ENCODE results near the gene GTF2H4. TPM values are rescaled to one million over a fixed set of nuclear protein-coding genes. Genes with fewer than 3 reads are reported as not detected.

Gene GTF2H4
- total and polyA plus RNA-seq, 4 donors: 6.2 to 15.8 (median 12.3) TPM

DNA sequence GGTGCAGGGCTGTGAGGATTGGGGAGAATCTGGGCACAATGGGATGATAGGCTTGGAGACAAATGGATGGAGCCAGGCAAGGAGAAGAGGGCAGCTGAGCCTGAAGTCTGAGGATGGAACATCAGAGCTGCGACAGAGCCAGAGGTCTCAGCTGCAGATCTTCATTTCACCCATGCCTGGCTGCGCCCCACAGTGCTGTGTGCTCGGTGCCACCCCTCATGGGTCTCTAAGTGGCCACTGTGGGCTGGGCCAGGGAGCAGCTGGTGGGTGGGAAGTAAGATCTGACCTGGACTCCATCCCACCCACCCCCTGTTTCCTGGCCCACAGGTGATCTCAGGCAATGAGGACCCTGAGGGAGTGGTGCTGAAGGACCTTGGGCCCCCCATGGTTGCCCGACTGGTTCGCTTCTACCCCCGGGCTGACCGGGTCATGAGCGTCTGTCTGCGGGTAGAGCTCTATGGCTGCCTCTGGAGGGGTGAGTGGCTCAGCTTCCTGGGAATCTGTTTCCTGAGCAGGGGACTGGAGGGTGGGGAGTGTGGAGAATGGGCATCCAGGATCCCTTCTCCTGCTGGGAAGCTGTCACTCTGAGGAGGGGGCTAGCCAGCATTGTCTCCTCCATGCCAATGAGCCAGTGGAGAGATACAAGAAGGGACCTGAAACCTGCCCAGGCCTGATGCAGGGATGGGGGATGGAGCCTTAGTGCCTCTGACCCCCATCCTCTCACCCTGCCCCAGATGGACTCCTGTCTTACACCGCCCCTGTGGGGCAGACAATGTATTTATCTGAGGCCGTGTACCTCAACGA lies 17.2 kb upstream of the GTF2H4 start:
- Histone ChIP-seq H3K9ac (ENCODE audit: low read depth in 1 of 2, low read length in 2 of 2) (no peak overlapping the region), H3K4me3 (ENCODE audit: low read depth in 1 of 3, low read length in 3 of 3) (no peak overlapping the region), H3K27ac (ENCODE audit: low read depth in 1 of 2, low read length in 2 of 2) (no peak overlapping the region), H3K36me3 (ENCODE audit: control insufficient read depth in 4 of 4, insufficient read depth in 3 of 4, low read depth in 1 of 4, low read length in 3 of 4) (peaks cover 0 to 6% (median 1%) of the 10 kb centered on the region in 4 donors), H3K27me3 (ENCODE audit: control insufficient read depth in 4 of 4, insufficient read depth in 4 of 4, low read length in 3 of 4) (no peaks in the 10 kb centered on the region), H3K9me3 (ENCODE audit: control insufficient read depth in 4 of 4, low read length in 3 of 4) (no peaks in the 10 kb centered on the region), H3K4me1 (ENCODE audit: control insufficient read depth in 4 of 4, insufficient read depth in 4 of 4, low read length in 3 of 4) (peaks cover 0 to 5% (median 2%) of the 10 kb centered on the region in 4 donors)
- DNase-seq (ENCODE audit: low spot score): no peak
- no peak for TF ChIP-seq HNF4A (conservative IDR thresholded peaks at IDR 0.05)
- no peak for TF ChIP-seq FOXA2 (IDR thresholded peaks at IDR 0.05)
- TF ChIP-seq, protein P1, sequence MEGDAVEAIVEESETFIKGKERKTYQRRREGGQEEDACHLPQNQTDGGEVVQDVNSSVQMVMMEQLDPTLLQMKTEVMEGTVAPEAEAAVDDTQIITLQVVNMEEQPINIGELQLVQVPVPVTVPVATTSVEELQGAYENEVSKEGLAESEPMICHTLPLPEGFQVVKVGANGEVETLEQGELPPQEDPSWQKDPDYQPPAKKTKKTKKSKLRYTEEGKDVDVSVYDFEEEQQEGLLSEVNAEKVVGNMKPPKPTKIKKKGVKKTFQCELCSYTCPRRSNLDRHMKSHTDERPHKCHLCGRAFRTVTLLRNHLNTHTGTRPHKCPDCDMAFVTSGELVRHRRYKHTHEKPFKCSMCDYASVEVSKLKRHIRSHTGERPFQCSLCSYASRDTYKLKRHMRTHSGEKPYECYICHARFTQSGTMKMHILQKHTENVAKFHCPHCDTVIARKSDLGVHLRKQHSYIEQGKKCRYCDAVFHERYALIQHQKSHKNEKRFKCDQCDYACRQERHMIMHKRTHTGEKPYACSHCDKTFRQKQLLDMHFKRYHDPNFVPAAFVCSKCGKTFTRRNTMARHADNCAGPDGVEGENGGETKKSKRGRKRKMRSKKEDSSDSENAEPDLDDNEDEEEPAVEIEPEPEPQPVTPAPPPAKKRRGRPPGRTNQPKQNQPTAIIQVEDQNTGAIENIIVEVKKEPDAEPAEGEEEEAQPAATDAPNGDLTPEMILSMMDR (IDR thresholded peaks at IDR 0.05; ENCODE audit: low read depth, low read length, missing input control): no peak
- no peak for TF ChIP-seq HNF4G (IDR thresholded peaks at IDR 0.05)
- TF ChIP-seq, protein P2, sequence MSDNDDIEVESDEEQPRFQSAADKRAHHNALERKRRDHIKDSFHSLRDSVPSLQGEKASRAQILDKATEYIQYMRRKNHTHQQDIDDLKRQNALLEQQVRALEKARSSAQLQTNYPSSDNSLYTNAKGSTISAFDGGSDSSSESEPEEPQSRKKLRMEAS (IDR thresholded peaks at IDR 0.05): no peak
- no peak for TF ChIP-seq RXRA (IDR thresholded peaks at IDR 0.05)
- TF ChIP-seq SP1 (IDR thresholded peaks at IDR 0.05): no peak
- TF ChIP-seq YY1 (IDR thresholded peaks at IDR 0.05): no peak
- TF ChIP-seq TAF1 (conservative IDR thresholded peaks at IDR 0.05): no peak
- TF ChIP-seq, protein P3, sequence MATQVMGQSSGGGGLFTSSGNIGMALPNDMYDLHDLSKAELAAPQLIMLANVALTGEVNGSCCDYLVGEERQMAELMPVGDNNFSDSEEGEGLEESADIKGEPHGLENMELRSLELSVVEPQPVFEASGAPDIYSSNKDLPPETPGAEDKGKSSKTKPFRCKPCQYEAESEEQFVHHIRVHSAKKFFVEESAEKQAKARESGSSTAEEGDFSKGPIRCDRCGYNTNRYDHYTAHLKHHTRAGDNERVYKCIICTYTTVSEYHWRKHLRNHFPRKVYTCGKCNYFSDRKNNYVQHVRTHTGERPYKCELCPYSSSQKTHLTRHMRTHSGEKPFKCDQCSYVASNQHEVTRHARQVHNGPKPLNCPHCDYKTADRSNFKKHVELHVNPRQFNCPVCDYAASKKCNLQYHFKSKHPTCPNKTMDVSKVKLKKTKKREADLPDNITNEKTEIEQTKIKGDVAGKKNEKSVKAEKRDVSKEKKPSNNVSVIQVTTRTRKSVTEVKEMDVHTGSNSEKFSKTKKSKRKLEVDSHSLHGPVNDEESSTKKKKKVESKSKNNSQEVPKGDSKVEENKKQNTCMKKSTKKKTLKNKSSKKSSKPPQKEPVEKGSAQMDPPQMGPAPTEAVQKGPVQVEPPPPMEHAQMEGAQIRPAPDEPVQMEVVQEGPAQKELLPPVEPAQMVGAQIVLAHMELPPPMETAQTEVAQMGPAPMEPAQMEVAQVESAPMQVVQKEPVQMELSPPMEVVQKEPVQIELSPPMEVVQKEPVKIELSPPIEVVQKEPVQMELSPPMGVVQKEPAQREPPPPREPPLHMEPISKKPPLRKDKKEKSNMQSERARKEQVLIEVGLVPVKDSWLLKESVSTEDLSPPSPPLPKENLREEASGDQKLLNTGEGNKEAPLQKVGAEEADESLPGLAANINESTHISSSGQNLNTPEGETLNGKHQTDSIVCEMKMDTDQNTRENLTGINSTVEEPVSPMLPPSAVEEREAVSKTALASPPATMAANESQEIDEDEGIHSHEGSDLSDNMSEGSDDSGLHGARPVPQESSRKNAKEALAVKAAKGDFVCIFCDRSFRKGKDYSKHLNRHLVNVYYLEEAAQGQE (IDR thresholded peaks at IDR 0.05): no peak
- TF ChIP-seq, protein P4, sequence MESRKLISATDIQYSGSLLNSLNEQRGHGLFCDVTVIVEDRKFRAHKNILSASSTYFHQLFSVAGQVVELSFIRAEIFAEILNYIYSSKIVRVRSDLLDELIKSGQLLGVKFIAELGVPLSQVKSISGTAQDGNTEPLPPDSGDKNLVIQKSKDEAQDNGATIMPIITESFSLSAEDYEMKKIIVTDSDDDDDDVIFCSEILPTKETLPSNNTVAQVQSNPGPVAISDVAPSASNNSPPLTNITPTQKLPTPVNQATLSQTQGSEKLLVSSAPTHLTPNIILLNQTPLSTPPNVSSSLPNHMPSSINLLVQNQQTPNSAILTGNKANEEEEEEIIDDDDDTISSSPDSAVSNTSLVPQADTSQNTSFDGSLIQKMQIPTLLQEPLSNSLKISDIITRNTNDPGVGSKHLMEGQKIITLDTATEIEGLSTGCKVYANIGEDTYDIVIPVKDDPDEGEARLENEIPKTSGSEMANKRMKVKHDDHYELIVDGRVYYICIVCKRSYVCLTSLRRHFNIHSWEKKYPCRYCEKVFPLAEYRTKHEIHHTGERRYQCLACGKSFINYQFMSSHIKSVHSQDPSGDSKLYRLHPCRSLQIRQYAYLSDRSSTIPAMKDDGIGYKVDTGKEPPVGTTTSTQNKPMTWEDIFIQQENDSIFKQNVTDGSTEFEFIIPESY (IDR thresholded peaks at IDR 0.05): no peak
- TF ChIP-seq JUND (IDR thresholded peaks at IDR 0.05): no peak
- 85% methylated on average over 12 of the region's 12 CpGs for WGBS

DNA sequence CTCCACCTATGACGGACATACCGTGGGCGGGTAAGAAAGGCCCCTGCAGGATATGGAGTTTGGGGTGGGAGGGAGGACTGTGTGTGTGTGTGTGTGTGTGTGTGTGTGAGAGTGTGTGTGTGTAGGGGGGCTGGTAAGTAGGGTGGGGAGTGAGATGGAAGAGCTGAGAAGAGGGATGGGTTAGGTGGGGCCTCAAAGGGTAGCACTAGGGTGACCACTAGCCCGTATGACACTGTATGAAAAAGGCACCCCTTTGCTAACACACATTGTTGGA lies 16.6 kb upstream of the GTF2H4 start:
- Histone ChIP-seq H3K27me3 (ENCODE audit: control insufficient read depth in 4 of 4, insufficient read depth in 4 of 4, low read length in 3 of 4) (no peaks in the 10 kb centered on the region), H3K9me3 (ENCODE audit: control insufficient read depth in 4 of 4, low read length in 3 of 4) (no peaks in the 10 kb centered on the region), H3K4me1 (ENCODE audit: control insufficient read depth in 4 of 4, insufficient read depth in 4 of 4, low read length in 3 of 4) (no peaks in the 10 kb centered on the region), H3K27ac (ENCODE audit: low read depth in 1 of 2, low read length in 2 of 2) (no peak overlapping the region), H3K36me3 (ENCODE audit: control insufficient read depth in 4 of 4, insufficient read depth in 3 of 4, low read depth in 1 of 4, low read length in 3 of 4) (peaks cover 0 to 6% (median 1%) of the 10 kb centered on the region in 4 donors), H3K9ac (ENCODE audit: low read depth in 1 of 2, low read length in 2 of 2) (no peak overlapping the region), H3K4me3 (ENCODE audit: low read depth in 1 of 3, low read length in 3 of 3) (no peak overlapping the region)
- WGBS: 96% methylated on average over 4 of the region's 4 CpGs
- DNase-seq (ENCODE audit: low spot score): no peak
- TF ChIP-seq HNF4A (conservative IDR thresholded peaks at IDR 0.05) (no peak), RXRA (IDR thresholded peaks at IDR 0.05) (no peak), YY1 (IDR thresholded peaks at IDR 0.05) (no peak), GABPA (IDR thresholded peaks at IDR 0.05 in 1 of 2, conservative IDR thresholded peaks at IDR 0.05 in 1 of 2) (no peak), FOXA1 (IDR thresholded peaks at IDR 0.05) (no peak), EGR1 (IDR thresholded peaks at IDR 0.05; ENCODE audit: low read depth in 2 of 2) (no peak), SP1 (IDR thresholded peaks at IDR 0.05) (no peak), NR2F2 (IDR thresholded peaks at IDR 0.05) (no peak)
- TF ChIP-seq, protein P3 (IDR thresholded peaks at IDR 0.05): no peak
- TF ChIP-seq, protein P1 (IDR thresholded peaks at IDR 0.05; ENCODE audit: low read depth, low read length, missing input control): no peak
